AG08395 (cell line): ENCODE measurements around the gene MRPS18B.

ENCODE experiments used
- DNase-seq: peaks from one replicate; pipeline ENCODE4 v3.0.0; 2012; ENCODE audit warnings: mixed read lengths, low spot score

MRPS18B gene

GRCh38 chr6:30617565-30618269 lies at the start of gene MRPS18B:
Gene MRPS18B, plus strand, starts transcription at chr6:30617840. Its CDS starts 26 bp downstream, at chr6:30617866.
- DNase-seq, result peak; percentile 96

- no peak for DNase-seq
Measured at GRCh38 chr6:30568245-30568644, 49.4 kb upstream of the MRPS18B start.

- DNase-seq, result no peak
Measured at GRCh38 chr6:30570263-30570662, 47.4 kb upstream of the MRPS18B start.

- DNase-seq, result peak; percentile 22
Measured at GRCh38 chr6:30570740-30571074, 46.9 kb upstream of the MRPS18B start.

GRCh38 chr6:30571075-30571761 lies 46.4 kb upstream of the MRPS18B start, which contains the start of gene ABCF1:
Gene ABCF1, plus strand, starts transcription at chr6:30571442. Its CDS starts 46 bp downstream, at chr6:30571488.
- DNase-seq, result peak; percentile 100

GRCh38 chr6:30571762-30572082 lies 45.9 kb upstream of the MRPS18B start:
- no peak for DNase-seq

GRCh38 chr6:30572148-30572547 lies 45.5 kb upstream of the MRPS18B start:
- no peak for DNase-seq

- no peak for DNase-seq
Measured at GRCh38 chr6:30573113-30573512, 44.5 kb upstream of the MRPS18B start.

- no peak for DNase-seq
Measured at GRCh38 chr6:30578051-30578450, 39.6 kb upstream of the MRPS18B start.

- no peak for DNase-seq
Measured at GRCh38 chr6:30583921-30584320, 33.7 kb upstream of the MRPS18B start.

GRCh38 chr6:30589754-30590358 lies 27.8 kb upstream of the MRPS18B start:
- no peak for DNase-seq

- no peak for DNase-seq
Measured at GRCh38 chr6:30590509-30590908, 27.1 kb upstream of the MRPS18B start.

- DNase-seq, result peak; percentile 49
Measured at GRCh38 chr6:30591008-30591407, 26.6 kb upstream of the MRPS18B start.

- DNase-seq, result no peak
Measured at GRCh38 chr6:30592287-30592686, 25.4 kb upstream of the MRPS18B start.

GRCh38 chr6:30597315-30598144 lies 20.1 kb upstream of the MRPS18B start:
- DNase-seq, result peak; percentile 83

GRCh38 chr6:30598912-30599624 lies 18.6 kb upstream of the MRPS18B start:
- DNase-seq, result no peak

- DNase-seq, result no peak
Measured at GRCh38 chr6:30599625-30600324, 17.9 kb upstream of the MRPS18B start.

GRCh38 chr6:30600451-30600961 lies 17.1 kb upstream of the MRPS18B start:
- no peak for DNase-seq

- DNase-seq, result no peak
Measured at GRCh38 chr6:30601436-30601814, 16.2 kb upstream of the MRPS18B start.

- no peak for DNase-seq
Measured at GRCh38 chr6:30601815-30602641, 15.6 kb upstream of the MRPS18B start.
